Stimulated activated CD4-positive, alpha-beta T cell treated with anti-CD3 and anti-CD28 coated beads, TNF-alpha, amount 100 ng/mL, for 24 hours (primary cell): Measurements from ENCODE around the gene CFAP46.
"Not testable (repeated sequence)": the region's sequence is repeated elsewhere in the genome, so short reads cannot be mapped to it uniquely, and the experiment has no call there.

Experiments
- DNase-seq, 3 experiments: peaks; one replicate each; pipeline ENCODE4 v3.0.0-alpha.2; 2020; ENCODE audit warnings: low read depth in 3 of 3

Gene CFAP46

DNA sequence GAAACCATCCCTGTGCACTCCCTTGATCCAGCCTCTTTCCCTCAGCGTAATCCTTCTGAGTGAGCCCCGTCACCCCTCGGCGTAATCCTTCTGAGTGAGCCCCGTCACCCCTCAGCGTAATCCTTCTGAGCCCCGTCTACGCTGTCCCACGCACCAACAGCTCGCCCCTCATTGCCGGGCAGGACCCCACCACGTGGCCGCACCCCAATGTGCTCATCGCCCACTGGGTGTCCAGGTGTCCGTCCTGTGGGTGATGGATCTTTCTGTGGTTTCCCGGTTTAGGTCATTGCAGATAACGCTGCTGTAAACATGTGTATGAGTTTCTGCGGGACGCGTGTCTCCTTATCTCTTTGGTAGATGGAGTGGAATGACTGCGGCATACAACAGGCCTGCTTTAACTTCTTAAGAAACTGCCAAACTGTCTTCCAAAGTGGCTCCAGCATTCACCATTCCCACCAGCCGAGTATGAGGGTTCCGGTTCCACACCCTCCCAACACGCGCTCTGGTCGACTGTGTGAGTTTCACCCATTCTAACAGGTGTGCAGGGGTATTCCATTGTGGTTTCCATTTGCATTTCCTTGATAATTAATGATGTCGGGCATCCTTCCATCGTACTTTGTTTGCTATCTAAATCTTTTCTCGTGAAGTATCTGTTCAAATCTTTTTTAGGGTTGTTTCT, 114.4 kb downstream of the CFAP46 start:
- no peak for DNase-seq

DNA sequence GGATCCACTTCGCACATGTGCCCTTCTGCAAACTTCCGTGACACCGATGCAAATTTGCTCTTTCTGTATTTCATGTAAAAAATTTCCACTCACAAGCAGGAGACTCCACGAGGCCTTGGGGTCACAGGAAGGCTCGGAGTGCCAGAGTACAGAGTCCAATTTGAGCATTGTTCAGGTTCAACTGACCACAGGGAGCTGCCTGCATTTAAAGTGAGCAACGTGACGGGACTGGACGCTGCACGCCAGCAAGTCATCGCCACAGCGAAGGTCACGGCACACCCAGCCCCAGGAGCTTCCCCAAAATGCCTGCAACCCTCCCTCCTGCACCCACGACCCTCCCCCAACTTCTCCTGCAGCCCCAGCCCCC, 115.0 kb downstream of the CFAP46 start:
- DNase-seq = no peak

- DNase-seq = no peak
These were observed 115.6 kb downstream of the CFAP46 start for GRCh38 chr10:132826524-132827422.

- not testable (repeated sequence) for DNase-seq
These were observed 116.4 kb downstream of the CFAP46 start for GRCh38 chr10:132825783-132826523.

- no peak for DNase-seq
These were observed 122.3 kb downstream of the CFAP46 start for GRCh38 chr10:132820056-132820455.

GRCh38 chr10:132817701-132818211, 124.6 kb downstream of the CFAP46 start:
- DNase-seq = no peak

DNA sequence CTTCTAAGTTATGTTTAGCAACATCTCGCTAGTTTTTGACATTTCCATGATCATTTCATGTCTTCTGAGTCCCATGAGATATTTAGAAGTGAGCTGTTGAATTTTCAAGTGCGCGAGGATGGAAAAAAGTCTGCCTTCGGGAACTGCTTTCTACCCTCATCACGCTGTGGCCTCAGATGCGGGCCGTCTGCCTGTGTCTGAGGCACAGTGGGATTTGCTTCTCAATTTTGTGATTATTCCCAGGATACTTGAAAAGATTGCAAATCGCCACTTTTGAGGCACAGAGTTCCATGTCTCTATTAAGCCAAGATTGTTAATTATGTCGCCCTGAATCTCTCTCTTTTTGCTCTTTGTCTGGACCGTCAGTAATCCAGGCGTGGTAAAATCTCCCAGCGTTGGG, 125.7 kb downstream of the CFAP46 start:
- no peak for DNase-seq

DNA sequence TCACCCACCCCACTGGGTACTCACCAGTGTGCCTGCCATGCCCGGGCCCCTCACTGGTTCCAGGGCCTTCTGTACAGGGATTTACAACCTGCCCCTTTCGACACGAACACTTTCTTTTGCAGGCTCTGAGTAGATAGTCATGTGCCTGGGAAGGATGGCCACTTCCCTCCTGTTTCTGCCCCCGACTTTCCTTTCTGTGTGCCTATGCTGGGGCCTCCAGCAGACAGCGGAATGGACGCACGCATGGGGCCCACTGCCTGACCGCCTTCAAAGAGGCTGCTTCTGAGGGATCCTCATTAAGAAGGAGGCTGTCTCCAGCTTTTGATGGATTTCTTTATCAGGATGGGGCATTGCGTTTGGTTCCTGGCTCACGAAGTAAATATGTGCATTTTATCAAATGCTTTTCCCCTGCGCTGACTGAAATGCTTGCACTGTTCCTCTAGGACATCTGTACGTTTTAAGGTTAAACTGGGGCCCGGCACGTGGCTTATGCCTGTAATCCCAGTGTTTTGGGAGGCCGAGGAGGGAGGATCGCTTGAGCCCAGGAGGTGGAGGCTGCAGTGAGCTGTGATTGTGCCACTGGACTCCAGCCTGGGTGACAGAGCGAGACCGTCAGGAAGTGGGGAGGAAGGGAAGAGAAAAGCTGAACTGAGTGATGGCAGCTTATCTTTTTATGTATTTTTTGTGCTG, 127.1 kb downstream of the CFAP46 start:
- DNase-seq = no peak

DNA sequence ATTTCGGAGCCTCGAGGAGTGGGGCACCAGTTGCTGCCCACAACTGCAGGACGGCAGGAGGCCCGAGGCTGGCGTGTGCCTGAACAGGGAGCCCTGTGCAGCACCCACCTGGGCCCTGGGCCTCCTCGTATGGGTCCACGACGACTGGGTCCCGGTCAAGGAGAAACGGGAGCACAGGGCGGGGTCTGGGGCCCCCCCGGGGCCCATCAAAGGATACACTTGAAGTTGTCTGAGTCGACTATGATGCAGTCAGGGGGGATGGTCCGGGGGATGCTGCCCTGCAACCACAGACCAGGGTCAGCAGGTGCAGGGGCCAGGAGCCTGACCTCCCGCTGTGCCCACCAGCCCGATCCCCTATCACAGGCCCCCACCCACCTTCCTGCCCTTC, 127.9 kb downstream of the CFAP46 start:
- no peak for DNase-seq

DNA sequence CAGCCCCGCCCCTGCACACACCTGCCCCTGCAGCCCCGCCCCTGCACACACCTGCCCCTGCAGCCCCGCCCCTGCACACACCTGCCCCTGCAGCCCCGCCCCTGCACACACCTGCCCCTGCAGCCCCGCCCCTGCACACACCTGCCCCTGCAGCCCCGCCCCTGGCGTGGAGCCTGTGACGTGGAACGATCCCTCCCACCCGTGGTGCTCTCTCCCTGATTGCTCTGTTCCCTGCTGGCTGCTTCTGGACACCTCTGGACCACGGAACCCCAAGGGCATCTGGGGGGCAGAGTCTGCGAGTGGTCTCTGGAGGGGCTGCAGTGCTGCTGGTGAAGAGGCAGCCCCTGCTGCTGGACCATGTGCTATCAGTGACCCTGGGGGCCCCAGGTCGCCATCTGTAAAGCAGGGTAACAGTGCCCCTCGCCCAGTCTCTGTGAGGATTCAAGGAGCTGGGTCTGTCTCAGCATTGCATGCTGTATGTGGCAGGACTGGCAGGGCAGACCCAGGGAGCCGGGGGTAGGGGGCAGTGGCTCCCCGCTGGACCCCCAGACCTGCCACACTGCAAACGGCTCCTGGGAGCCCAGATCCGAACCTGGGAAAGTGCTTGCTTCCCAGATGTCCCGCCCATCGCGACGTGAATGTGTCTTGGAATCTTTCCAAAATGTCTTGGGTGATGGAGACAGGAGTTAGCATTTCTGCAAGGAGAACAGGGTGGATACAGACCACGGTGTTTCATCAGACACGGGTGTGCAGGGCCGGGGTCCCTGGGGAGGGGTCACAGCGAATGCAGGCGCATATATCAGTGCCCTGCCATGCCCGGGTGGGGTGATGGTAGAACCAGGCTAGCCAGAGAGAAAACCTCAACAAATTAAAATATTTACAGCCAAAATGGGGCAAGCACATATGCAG, 128.6 kb downstream of the CFAP46 start:
- DNase-seq = no peak

- DNase-seq = no peak
These were observed 129.4 kb downstream of the CFAP46 start for GRCh38 chr10:132813001-132813401.

DNA sequence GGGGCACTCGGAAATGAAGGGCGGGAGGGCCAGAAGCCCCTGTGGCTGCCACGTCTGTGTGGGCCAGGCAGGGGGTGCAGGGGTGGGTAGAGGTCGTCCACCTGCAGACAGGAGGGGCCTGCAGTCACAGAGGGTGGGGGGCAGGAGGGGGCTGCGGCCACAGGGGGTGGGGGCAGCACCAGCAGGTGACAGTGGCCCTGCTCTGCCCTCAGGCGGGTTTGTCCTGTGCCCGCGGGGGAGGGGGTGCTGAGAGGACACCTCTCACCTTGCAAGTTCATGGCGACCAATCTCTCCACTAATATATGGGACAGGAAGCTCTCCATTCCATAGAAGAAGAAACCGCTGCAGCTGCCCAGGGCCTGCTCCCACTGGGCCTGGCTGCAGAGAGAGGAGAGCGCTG, 129.8 kb downstream of the CFAP46 start:
- DNase-seq = no peak

DNA sequence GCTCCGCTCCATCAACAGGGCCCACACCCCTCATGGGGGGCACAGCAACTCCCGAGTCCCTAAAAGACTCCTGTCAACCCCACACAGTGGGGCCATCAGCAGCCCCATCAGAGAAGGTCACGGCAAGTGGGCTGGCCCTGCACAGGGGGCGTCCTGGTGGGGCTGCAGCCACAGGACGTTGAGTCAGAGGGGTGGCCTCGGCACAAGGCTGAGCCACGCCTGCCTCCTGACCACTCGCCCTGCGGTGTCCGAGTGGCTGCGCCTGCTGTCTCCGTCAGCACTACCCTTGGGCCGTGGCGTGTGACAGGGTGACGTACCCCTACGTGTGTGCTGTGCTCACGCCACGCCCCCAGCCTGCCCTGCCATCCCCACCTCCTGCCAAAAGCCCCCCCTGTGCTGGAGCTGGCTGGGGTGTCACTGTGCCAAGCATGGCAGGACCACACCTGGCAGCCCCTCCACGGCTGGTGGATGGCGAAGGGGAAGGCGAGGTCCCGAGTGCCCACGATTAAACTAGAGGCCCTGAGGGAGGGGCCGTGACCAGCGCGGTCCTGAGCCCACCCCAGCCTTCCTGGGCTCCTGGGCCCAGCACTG, 130.4 kb downstream of the CFAP46 start:
- DNase-seq = no peak

DNA sequence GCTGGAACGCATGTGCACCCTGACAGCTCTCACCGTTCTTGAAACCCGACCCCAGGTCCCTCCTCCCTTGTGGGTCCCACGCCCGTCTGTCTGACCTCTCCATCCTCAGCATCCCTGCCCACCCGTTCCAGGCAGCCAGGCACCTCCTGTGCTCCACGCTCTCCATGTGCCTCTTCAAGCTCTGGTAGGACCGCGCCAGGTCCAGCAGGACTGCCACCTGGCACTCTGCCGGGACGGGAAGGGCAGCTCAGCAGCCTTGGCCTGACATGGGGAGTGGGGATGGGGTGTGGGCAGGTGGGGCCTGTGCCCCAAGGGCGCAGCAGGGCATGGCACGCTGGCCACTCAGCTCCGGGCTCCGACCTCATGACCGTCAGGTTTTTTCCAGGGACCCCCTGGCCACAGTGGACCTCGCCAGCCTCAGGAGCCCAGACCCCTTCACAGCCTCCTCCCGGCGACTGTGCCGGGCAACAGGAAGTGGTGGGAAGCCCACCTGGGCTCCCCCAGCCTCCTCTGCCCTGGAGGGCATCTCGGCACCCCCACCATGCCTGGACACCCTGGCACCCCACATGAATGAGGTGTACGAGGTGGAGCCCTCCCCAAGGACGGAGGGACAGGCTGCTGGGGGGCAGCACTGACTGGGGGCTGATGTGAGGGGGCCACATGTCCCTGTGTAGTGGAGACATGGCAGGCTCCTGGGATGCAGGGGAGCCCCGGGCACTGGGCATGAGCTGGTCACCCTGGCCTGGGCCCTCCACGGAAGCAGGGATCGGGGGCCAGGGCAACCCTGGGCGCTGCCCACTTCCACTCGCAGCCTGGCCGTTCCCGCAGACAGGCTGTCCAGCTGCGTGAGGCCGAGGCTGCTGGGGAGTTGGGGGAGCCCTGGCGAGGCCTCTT, 131.3 kb downstream of the CFAP46 start:
- no peak for DNase-seq

DNA sequence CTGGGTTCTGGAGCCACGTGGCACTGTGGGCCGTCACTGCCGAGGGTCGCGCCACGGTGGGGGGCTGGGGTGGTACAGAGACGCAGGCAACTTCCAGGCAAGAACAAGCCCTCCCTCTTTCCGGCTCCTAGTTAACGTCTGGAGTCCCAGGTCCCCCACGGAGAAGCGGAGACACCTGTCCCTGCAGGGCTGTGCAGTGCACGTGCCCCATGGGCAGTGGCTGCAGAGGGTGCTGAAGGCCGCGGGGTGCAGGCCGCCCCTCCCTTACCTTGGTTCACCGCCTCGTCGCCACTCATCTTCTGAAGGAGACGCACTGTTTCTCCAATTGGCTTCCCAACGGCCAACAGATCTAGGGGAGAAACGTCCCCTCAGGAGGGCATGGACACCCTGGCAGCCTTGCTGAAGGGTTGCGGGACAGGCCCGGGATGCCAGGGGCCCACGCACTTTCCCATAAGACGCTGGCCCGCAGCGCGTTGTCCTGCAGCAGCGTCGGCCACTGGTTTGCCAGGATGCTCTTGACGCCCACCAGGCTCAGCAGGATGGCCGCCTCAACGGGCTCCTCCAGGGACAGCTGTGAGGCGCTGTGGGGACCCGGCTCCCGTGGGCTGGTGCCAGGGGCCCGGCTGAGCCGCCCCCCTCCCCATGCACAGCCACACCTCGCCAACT, 132.1 kb downstream of the CFAP46 start:
- DNase-seq = no peak

GRCh38 chr10:132809232-132810140, 132.9 kb downstream of the CFAP46 start:
- DNase-seq = no peak

- DNase-seq = no peak
These were observed 133.8 kb downstream of the CFAP46 start for GRCh38 chr10:132808383-132809231.
